ENCODE data around the gene KDM4F. TPM values are rescaled to one million over a fixed set of nuclear protein-coding genes. Genes with fewer than 3 reads are reported as not detected.

Gene KDM4F
- total and polyA plus RNA-seq, 2 of the 8 experiments (the other 6 are each of a cell fraction or from before 2014, with no cell fraction given) = not detected

GRCh38 chr11:95078526-95078925 is 29.3 kb downstream of the KDM4F start:
- Histone ChIP-seq H3K27me3 (replicated peaks in 1 of 4; ENCODE audit: control insufficient read depth in 3 of 4, extremely low read depth in 1 of 4, insufficient read depth in 3 of 4, low read length in 3 of 4) (no peaks in the 10 kb centered on the region), H4K5ac (ENCODE audit: insufficient read length, low read depth, low read length) (no peak overlapping the region), H3K36me3 (ENCODE audit: control insufficient read depth in 2 of 4, insufficient read depth in 4 of 4, low read length in 3 of 4) (no peaks in the 10 kb centered on the region), H3K27ac (ENCODE audit: low read depth, low read length) (no peak overlapping the region), H3K79me1 (ENCODE audit: low read depth, low read length) (no peaks in the 10 kb centered on the region), H2AFZ (ENCODE audit: low read length) (no peak overlapping the region), H3K9ac (replicated peaks in 1 of 4; ENCODE audit: extremely low read depth in 1 of 4, low read depth in 3 of 4, low read length in 3 of 4) (no peak overlapping the region), H3K4ac (replicated peaks; ENCODE audit: insufficient read length, low read depth, low read length) (no peak overlapping the region), H2BK20ac (ENCODE audit: low read length) (no peak overlapping the region), H4K20me1 (replicated peaks in 1 of 2; ENCODE audit: control insufficient read depth in 1 of 2, insufficient read depth in 2 of 2, low read length in 2 of 2) (no peaks in the 10 kb centered on the region), H4K8ac (ENCODE audit: extremely low read depth, insufficient read depth, low read length) (no peak overlapping the region), H3K4me3 (ENCODE audit: extremely low read depth in 1 of 4, insufficient read depth in 2 of 4, low read depth in 3 of 4, low read length in 4 of 4) (no peak overlapping the region), H4K91ac (replicated peaks; ENCODE audit: insufficient read length, low read length) (no peak overlapping the region), H2BK5ac (ENCODE audit: low read depth, low read length) (no peak overlapping the region), H3K18ac (ENCODE audit: extremely low read depth, low read length) (no peak overlapping the region), H3K56ac (replicated peaks; ENCODE audit: insufficient read length, low read depth, low read length) (no peak overlapping the region), H2BK15ac (ENCODE audit: low read length) (no peak overlapping the region), H3K23me2 (ENCODE audit: low read depth, low read length) (no peaks in the 10 kb centered on the region), H3K79me2 (ENCODE audit: control insufficient read depth in 1 of 2, insufficient read depth in 2 of 2, low read length in 2 of 2) (no peaks in the 10 kb centered on the region), H2AK5ac (ENCODE audit: low read depth, low read length) (no peak overlapping the region), H2BK12ac (ENCODE audit: low read depth, low read length) (no peak overlapping the region), H2BK120ac (replicated peaks; ENCODE audit: low read depth, low read length) (no peak overlapping the region), H3K9me3 (ENCODE audit: insufficient read depth in 2 of 2, low read depth in 1 of 2, low read length in 1 of 2) (no peaks in the 10 kb centered on the region), H3K14ac (ENCODE audit: insufficient read length) (no peak overlapping the region), H3K23ac (ENCODE audit: insufficient read length) (no peak overlapping the region), H3K4me1 (replicated peaks in 1 of 4; ENCODE audit: control insufficient read depth in 3 of 4, insufficient read depth in 4 of 4, low read length in 3 of 4) (peaks cover 0 to 2% (median under 1%) of the 10 kb centered on the region in 4 experiments; a peak in 1 of 7 replicates), H3K4me2 (ENCODE audit: insufficient read depth in 1 of 2, low read depth in 2 of 2, low read length in 2 of 2) (no peak overlapping the region)
- POLR2A ChIA-PET (ENCODE audit: partially characterized antibody) = interaction anchor here (2.5 to 3.9 kb wide), 2 partner anchors 11 to 12 kb away, joined by 8 to 19 read pairs; partner anchors contain the start of genes ENDOD1 and SRSF8
- DNase-seq (ENCODE audit: low read depth in 1 of 2, low spot score in 2 of 2) (no peak), FAIRE-seq (no peak)
- CTCF ChIA-PET (ENCODE audit: partially characterized antibody) = interaction anchor here (1.4 to 9.4 kb wide), 2 partner anchors 9 to 64 kb away, joined by 4 to 84 read pairs; partner anchors contain the start of gene SRSF8
- WGBS, 2 experiments (ENCODE audit: extremely low coverage in 1 of 2, insufficient coverage in 1 of 2, insufficient read length in 1 of 2, insufficient replicate concordance in 2 of 2, low coverage in 1 of 2, low lambda C conversion rate in 2 of 2, missing lambda C conversion rate in 1 of 2) = 67% methylated on average over 1 of the region's 1 CpG; no CpG with 5 or more reads in 1 of the 2 experiments
- no peak for TF ChIP-seq EP300 (IDR thresholded peaks at IDR 0.05; ENCODE audit: borderline replicate concordance in 1 of 2, low read depth in 2 of 2, low read length in 2 of 2)
- TF ChIP-seq POLR2AphosphoS5 (IDR thresholded peaks at IDR 0.05; ENCODE audit: low read depth, low read length) = no peak
- no peak for TF ChIP-seq NANOG (IDR thresholded peaks at IDR 0.05; ENCODE audit: insufficient read depth, low read depth, low read length, poor library complexity, severe bottlenecking)
- no peak for TF ChIP-seq RXRA (IDR thresholded peaks at IDR 0.05; ENCODE audit: insufficient read depth, low read depth, low read length)
- TF ChIP-seq TAF1 (IDR thresholded peaks at IDR 0.05; ENCODE audit: low read depth, low read length) = no peak
- TF ChIP-seq RFX5 (IDR thresholded peaks at IDR 0.05; ENCODE audit: borderline replicate concordance, low read depth, low read length) = no peak
- no peak for TF ChIP-seq GTF2F1 (IDR thresholded peaks at IDR 0.05; ENCODE audit: borderline replicate concordance, low read depth, low read length)
- TF ChIP-seq JUN (IDR thresholded peaks at IDR 0.05; ENCODE audit: low read depth, low read length) = no peak
- no peak for TF ChIP-seq BCL11A (IDR thresholded peaks at IDR 0.05; ENCODE audit: low read depth in 2 of 2, low read length in 2 of 2)
- TF ChIP-seq SP2 (IDR thresholded peaks at IDR 0.05; ENCODE audit: low read length) = no peak
- no peak for TF ChIP-seq TCF12 (IDR thresholded peaks at IDR 0.05; ENCODE audit: low read depth, low read length)
- no peak for TF ChIP-seq HDAC2 (IDR thresholded peaks at IDR 0.05; ENCODE audit: borderline replicate concordance in 1 of 2, low read depth in 2 of 2, low read length in 2 of 2)
- TF ChIP-seq EZH2 (IDR thresholded peaks at IDR 0.05; ENCODE audit: low read depth, low read length, severe bottlenecking) = no peak
- TF ChIP-seq CEBPB (IDR thresholded peaks at IDR 0.05; ENCODE audit: low read depth, low read length) = no peak
